H1 (cell line): ENCODE results near the gene CTSH. TPM values are rescaled to one million over a fixed set of nuclear protein-coding genes. Genes with fewer than 3 reads are reported as not detected.

Experiments
- CTCF ChIA-PET: fragments of 300-600 bp; sonication (Branson Sonifier 250); formaldehyde crosslinking; loops from one replicate; lab custom pipeline; 2021; ENCODE audit not compliant: partially characterized antibody; lab: Charles Lee
- POLR2A ChIA-PET: fragments of 300-600 bp; sonication (Branson Sonifier 250); formaldehyde crosslinking; loops from one replicate; lab custom pipeline; 2021; ENCODE audit warnings: inconsistent platforms; ENCODE audit not compliant: partially characterized antibody; lab: Charles Lee
- DNase-seq, 2 experiments: peaks; one replicate each; pipeline versions ENCODE4 v3.0.0 to v3.0.0-alpha.2; 2010 to 2022; ENCODE audit warnings: low spot score in 2 of 2, low read depth in 1 of 2, mixed read lengths in 1 of 2
- FAIRE-seq: peaks from 2 replicates; lab custom pipeline; 2011; peaks lifted over from hg19 to GRCh38; lab: Jason Lieb, UNC
- H2AFZ ChIP-seq: 2 replicates; pipeline ENCODE4 v1.8.1; 2012; ENCODE audit warnings: low read length, inconsistent platforms
- H2AK5ac ChIP-seq: 2 replicates; pipeline ENCODE4 v1.6.1; 2013; ENCODE audit warnings: low read depth, low read length
- H2BK120ac ChIP-seq: replicated peaks from 2 replicates; pipeline ENCODE3; 2013; ENCODE audit warnings: low read depth, low read length, inconsistent platforms
- H2BK12ac ChIP-seq: 2 replicates; pipeline ENCODE4 v1.6.1; 2013; ENCODE audit warnings: low read depth, low read length
- H2BK15ac ChIP-seq: 2 replicates; pipeline ENCODE4 v1.6.1; 2013; ENCODE audit warnings: low read length
- H2BK20ac ChIP-seq: 2 replicates; pipeline ENCODE4 v1.6.1; 2013; ENCODE audit warnings: low read length
- H2BK5ac ChIP-seq: 2 replicates; pipeline ENCODE4 v1.6.1; 2013; ENCODE audit warnings: low read depth, low read length
- H3K14ac ChIP-seq: 2 replicates; pipeline ENCODE4 v1.6.1; 2013; ENCODE audit warnings: inconsistent platforms; ENCODE audit not compliant: insufficient read length
- H3K18ac ChIP-seq: 2 replicates; pipeline ENCODE4 v1.6.1; 2013; ENCODE audit warnings: low read length; ENCODE audit errors: extremely low read depth
- H3K23ac ChIP-seq: 2 replicates; pipeline ENCODE4 v1.6.1; 2013; ENCODE audit warnings: inconsistent platforms; ENCODE audit not compliant: insufficient read length
- H3K23me2 ChIP-seq: 2 replicates; pipeline ENCODE4 v1.6.1; 2013; ENCODE audit warnings: low read depth, low read length
- H3K27ac ChIP-seq: 2 replicates; pipeline ENCODE4 v1.6.1; 2011; ENCODE audit warnings: low read depth, low read length, inconsistent platforms
- H3K27me3 ChIP-seq, 4 experiments: replicated peaks in 1 of 4; 1 replicate in 1 of 4; 2 replicates in 3 of 4; pipeline versions ENCODE4 v1.6.1 to v1.8.1; 2011 to 2013; ENCODE audit warnings: low read length in 3 of 4, mild to moderate bottlenecking in 3 of 4, inconsistent platforms in 2 of 4, mixed read lengths in 2 of 4, moderate library complexity in 1 of 4; ENCODE audit not compliant: control insufficient read depth in 3 of 4, insufficient read depth in 3 of 4; ENCODE audit errors: extremely low read depth in 1 of 4
- H3K36me3 ChIP-seq, 4 experiments: 2 replicates each; pipeline versions ENCODE4 v1.6.1 to v1.8.1; 2011 to 2013; ENCODE audit warnings: mild to moderate bottlenecking in 4 of 4, low read length in 3 of 4, moderate library complexity in 2 of 4, control low read depth in 1 of 4, inconsistent platforms in 1 of 4; ENCODE audit not compliant: insufficient read depth in 4 of 4, control insufficient read depth in 2 of 4
- H3K4ac ChIP-seq: replicated peaks from 2 replicates; pipeline ENCODE3; 2013; ENCODE audit warnings: low read length, low read depth, mixed read lengths, inconsistent platforms; ENCODE audit not compliant: insufficient read length
- H3K4me1 ChIP-seq, 4 experiments: replicated peaks in 1 of 4; 1 replicate in 1 of 4; 2 replicates in 3 of 4; pipeline versions ENCODE4 v1.6.1 to v1.8.1; 2011 to 2013; ENCODE audit warnings: low read length in 3 of 4, inconsistent platforms in 2 of 4, mixed read lengths in 1 of 4; ENCODE audit not compliant: insufficient read depth in 4 of 4, control insufficient read depth in 3 of 4
- H3K4me2 ChIP-seq, 2 experiments: 2 replicates each; pipeline versions ENCODE4 v1.6.1 to v1.8.1; 2011 to 2013; ENCODE audit warnings: low read depth in 2 of 2, low read length in 2 of 2, control low read depth in 1 of 2, inconsistent platforms in 1 of 2, mild to moderate bottlenecking in 1 of 2; ENCODE audit not compliant: insufficient read depth in 1 of 2
- H3K4me3 ChIP-seq, 4 experiments: fragments of 200-600, 300-600 bp in 1 of 4; sonication (generic), shearing (Covaris generic), sonication (Bioruptor Twin) in 1 of 4; 2 replicates each; pipeline versions ENCODE4 v1.5.1 to v1.8.1; 2011 to 2016; ENCODE audit warnings: low read length in 4 of 4, low read depth in 3 of 4, control low read depth in 2 of 4, inconsistent platforms in 2 of 4, mild to moderate bottlenecking in 2 of 4, mixed read lengths in 1 of 4, moderate library complexity in 1 of 4; ENCODE audit not compliant: insufficient read depth in 2 of 4; ENCODE audit errors: extremely low read depth in 1 of 4
- H3K56ac ChIP-seq: replicated peaks from 2 replicates; pipeline ENCODE3; 2013; ENCODE audit warnings: low read depth, mild to moderate bottlenecking, mixed read lengths, low read length, inconsistent platforms; ENCODE audit not compliant: insufficient read length
- H3K79me1 ChIP-seq: 2 replicates; pipeline ENCODE4 v1.6.1; 2013; ENCODE audit warnings: low read depth, low read length, control low read depth
- H3K79me2 ChIP-seq, 2 experiments: 2 replicates each; pipeline versions ENCODE4 v1.6.1 to v1.8.1; 2012 to 2013; ENCODE audit warnings: low read length in 2 of 2, mild to moderate bottlenecking in 2 of 2, inconsistent platforms in 1 of 2; ENCODE audit not compliant: insufficient read depth in 2 of 2, control insufficient read depth in 1 of 2
- H3K9ac ChIP-seq, 4 experiments: replicated peaks in 1 of 4; 1 replicate in 1 of 4; 2 replicates in 3 of 4; pipeline versions ENCODE4 v1.6.1 to v1.8.1; 2011 to 2013; ENCODE audit warnings: low read depth in 3 of 4, low read length in 3 of 4, control low read depth in 2 of 4, mild to moderate bottlenecking in 2 of 4, moderate library complexity in 2 of 4, inconsistent platforms in 1 of 4; ENCODE audit errors: extremely low read depth in 1 of 4
- H3K9me3 ChIP-seq, 2 experiments: 2 replicates each; pipeline versions ENCODE4 v1.6.1 to v1.8.1; 2012 to 2013; ENCODE audit warnings: mild to moderate bottlenecking in 2 of 2, moderate library complexity in 2 of 2, control low read depth in 1 of 2, inconsistent platforms in 1 of 2, low read depth in 1 of 2, low read length in 1 of 2, mixed read lengths in 1 of 2; ENCODE audit not compliant: insufficient read depth in 2 of 2
- H4K20me1 ChIP-seq, 2 experiments: replicated peaks in 1 of 2; 2 replicates each; pipeline versions ENCODE3 to v1.8.1; 2011 to 2013; ENCODE audit warnings: inconsistent platforms in 2 of 2, low read length in 2 of 2, mild to moderate bottlenecking in 1 of 2; ENCODE audit not compliant: insufficient read depth in 2 of 2, control insufficient read depth in 1 of 2
- H4K5ac ChIP-seq: 2 replicates; pipeline ENCODE4 v1.6.1; 2013; ENCODE audit warnings: low read length, low read depth, mixed read lengths, inconsistent platforms; ENCODE audit not compliant: insufficient read length
- H4K8ac ChIP-seq: 2 replicates; pipeline ENCODE4 v1.8.0; 2013; ENCODE audit warnings: mild to moderate bottlenecking, moderate library complexity, low read length, inconsistent platforms; ENCODE audit not compliant: insufficient read depth; ENCODE audit errors: extremely low read depth
- H4K91ac ChIP-seq: replicated peaks from 2 replicates; pipeline ENCODE3; 2013; ENCODE audit warnings: low read length, mixed read lengths, inconsistent platforms; ENCODE audit not compliant: insufficient read length
- ASH2L ChIP-seq: fragments of 200-600, 300-600 bp; sonication (generic); IDR thresholded peaks from one replicate; pipeline ENCODE4 v1.7.1; 2017; ENCODE audit warnings: low read length
- EZH2 ChIP-seq: fragments of 200-600 bp; sonication (generic); IDR thresholded peaks from 2 replicates; pipeline ENCODE4 v1.7.1; 2012; ENCODE audit warnings: low read depth, mild to moderate bottlenecking, moderate library complexity, low read length, inconsistent platforms; ENCODE audit not compliant: severe bottlenecking
- FOSL1 ChIP-seq: IDR thresholded peaks from 2 replicates; pipeline ENCODE4 v1.6.1; 2011; ENCODE audit warnings: mild to moderate bottlenecking, low read depth, low read length, moderate library complexity; ENCODE audit not compliant: insufficient read depth
- KDM5A ChIP-seq: fragments of 200-600 bp; IDR thresholded peaks from 2 replicates; pipeline ENCODE4 v1.7.1; 2012; ENCODE audit warnings: mild to moderate bottlenecking, low read length, inconsistent platforms, mixed read lengths
- RFX5 ChIP-seq: IDR thresholded peaks from 2 replicates; pipeline ENCODE4 v1.6.1; 2011; ENCODE audit warnings: low read depth, low read length, improper control_type of control experiment, borderline replicate concordance
- WGBS, 2 experiments: shearing (Covaris generic) in 1 of 2; methylation state at CpG; one replicate each; pipeline versions ENCODE4 v1.1.6 to v1.1.7; 2013 to 2015; ENCODE audit warnings: low lambda C conversion rate in 2 of 2, mixed read lengths in 2 of 2, inconsistent platforms in 1 of 2, low coverage in 1 of 2, missing lambda C conversion rate in 1 of 2; ENCODE audit not compliant: insufficient replicate concordance in 2 of 2, insufficient coverage in 1 of 2, insufficient read length in 1 of 2; ENCODE audit errors: extremely low coverage in 1 of 2, missing lambda C conversion rate in 1 of 2; 5-methylcytosine and 5-hydroxymethylcytosine counted together
- polyA plus RNA-seq, 7 experiments: library from polyadenylated mRNA; depleted of rRNA in 3 of 7; stranded (reverse) in 5 of 7; unstranded in 2 of 7; fragments of >200 nt in 5 of 7; fragments of 200-250 nt in 2 of 7; gene quantifications; 1 replicate in 5 of 7; 2 replicates in 1 of 7; 4 replicates in 1 of 7; pipeline versions ENCODE4 v1.2.1 to v1.2.3, GENCODE V29; 2011 to 2013; ENCODE audit warnings: missing spikeins in 2 of 7, mixed read lengths in 2 of 7
- total RNA-seq: library from RNA; stranded (reverse); fragmentation: NEBNext Ultra II Directional; extraction: Animal tissue kit (Norgen Biotek cat#: 25700); gene quantifications from 2 replicates; pipeline ENCODE4 v1.2.1, GENCODE V29; 2021

Gene CTSH
- total and polyA plus RNA-seq, 2 of the 8 experiments (the other 6 are each of a cell fraction or from before 2014, with no cell fraction given) = 34.0 to 36.8 TPM

GRCh38 chr15:78904599-78905358, 40.1 kb downstream of the CTSH start:
- FAIRE-seq = no peak
- Histone ChIP-seq H2BK12ac (no peak overlapping the region), H4K8ac (no peak overlapping the region), H2BK15ac (no peak overlapping the region), H3K27ac (no peak overlapping the region), H3K23me2 (no peaks in the 10 kb centered on the region; the same call in 1 of the 2 replicates), H3K4ac (no peak overlapping the region), H2BK120ac (no peak overlapping the region), H3K36me3 (peaks cover 4 to 72% (median 43%) of the 10 kb centered on the region in 4 experiments), H4K20me1 (peaks cover 8 to 13% of the 10 kb centered on the region in 2 experiments), H3K9ac (no peak overlapping the region), H3K27me3 (no peaks in the 10 kb centered on the region), H3K23ac (no peak overlapping the region), H4K5ac (no peak overlapping the region), H3K9me3 (no peaks in the 10 kb centered on the region)
- POLR2A ChIA-PET = interaction anchor here (0.6 to 2.0 kb wide), 4 partner anchors 14 to 145 kb away, joined by 3 to 5 read pairs (median 4); no protein-coding TSS in a partner anchor
- TF ChIP-seq KDM5A (no peak), EZH2 (no peak), ASH2L (no peak), FOSL1 (no peak), RFX5 (no peak)
- TF ChIP-seq, all 59 proteins: peak for 0
- H4K91ac ChIP-seq = no peak overlapping the region
- peaks cover 4% of the 10 kb centered on the region for H3K79me1 ChIP-seq
- peaks cover 0 to 6% of the 10 kb centered on the region in 2 experiments; a peak in 1 of 4 replicates for H3K79me2 ChIP-seq
- no peak for DNase-seq
- H3K18ac ChIP-seq = no peak overlapping the region
- peaks cover 0 to 2% (median 0%) of the 10 kb centered on the region in 4 experiments; a peak in 2 of 7 replicates for H3K4me1 ChIP-seq
- H3K56ac ChIP-seq = no peak overlapping the region
- no peak overlapping the region for H3K4me3 ChIP-seq
- no peak overlapping the region for H3K4me2 ChIP-seq
- no peak overlapping the region for H2BK20ac ChIP-seq
- 86% methylated on average over 6 of the region's 6 CpGs; no CpG with 5 or more reads in 1 of the 2 experiments for WGBS, 2 experiments
- CTCF ChIA-PET = interaction anchor here (0.6 to 6.2 kb wide), 7 partner anchors 21 to 125 kb away, joined by 3 to 49 read pairs (median 4); partner anchors contain the start of gene ADAMTS7
- no peak overlapping the region for H2BK5ac ChIP-seq
- no peak overlapping the region for H3K14ac ChIP-seq
- no peak overlapping the region for H2AFZ ChIP-seq
- no peak overlapping the region for H2AK5ac ChIP-seq
